Cardiac fibroblast (primary cell): ENCODE data around the gene PRDX5.

Experiments
- DNase-seq, 2 donors: peaks; one replicate each; pipeline versions ENCODE4 v3.0.0 to v3.0.0-alpha.2; 2010; ENCODE audit warnings: low read depth in 2 of 2
- H3K4me3 ChIP-seq, 2 donors: replicated peaks in 1 of 2; 1 replicate in 1 of 2; 2 replicates in 1 of 2; pipeline ENCODE4 v1.5.1; 2011; ENCODE audit warnings: low read depth in 2 of 2, low read length in 2 of 2, mild to moderate bottlenecking in 2 of 2, moderate library complexity in 1 of 2
- CTCF ChIP-seq: IDR thresholded peaks from one replicate; pipeline ENCODE4 v1.5.1; 2011; ENCODE audit warnings: low read depth, mild to moderate bottlenecking, low read length, inconsistent platforms

Gene PRDX5

GRCh38 chr11:64333556-64333955, 15.6 kb downstream of the PRDX5 start:
- DNase-seq = no peak
- no peak overlapping the region for H3K4me3 ChIP-seq
- TF ChIP-seq CTCF = no peak

- DNase-seq = peak; percentile 75 to 95
- no peak overlapping the region for H3K4me3 ChIP-seq
- no peak for TF ChIP-seq CTCF
These were observed 17.1 kb downstream of the PRDX5 start for GRCh38 chr11:64334764-64335735.

GRCh38 chr11:64337538-64338249, 19.8 kb downstream of the PRDX5 start:
- no peak for DNase-seq
- H3K4me3 ChIP-seq = no peak overlapping the region
- TF ChIP-seq CTCF = no peak

- no peak for DNase-seq
- H3K4me3 ChIP-seq = no peak overlapping the region
- no peak for TF ChIP-seq CTCF
These were observed 20.8 kb downstream of the PRDX5 start for GRCh38 chr11:64338716-64339115.

- no peak overlapping the region for H3K4me3 ChIP-seq
- no peak for TF ChIP-seq CTCF
- no peak for DNase-seq
These were observed 21.4 kb downstream of the PRDX5 start for GRCh38 chr11:64339286-64339685.

- no peak for DNase-seq
- no peak for TF ChIP-seq CTCF
- no peak within 1 kb of the TSS for H3K4me3 ChIP-seq
These were observed 22.0 kb downstream of the PRDX5 start, which contains the start of gene CCDC88B for GRCh38 chr11:64339754-64340408. TSS of gene CCDC88B (plus strand) at chr11:64340204. CDS start at chr11:64340267, 63 bp downstream.
